Measurements from ENCODE around the gene CCDC9B.

DNA sequence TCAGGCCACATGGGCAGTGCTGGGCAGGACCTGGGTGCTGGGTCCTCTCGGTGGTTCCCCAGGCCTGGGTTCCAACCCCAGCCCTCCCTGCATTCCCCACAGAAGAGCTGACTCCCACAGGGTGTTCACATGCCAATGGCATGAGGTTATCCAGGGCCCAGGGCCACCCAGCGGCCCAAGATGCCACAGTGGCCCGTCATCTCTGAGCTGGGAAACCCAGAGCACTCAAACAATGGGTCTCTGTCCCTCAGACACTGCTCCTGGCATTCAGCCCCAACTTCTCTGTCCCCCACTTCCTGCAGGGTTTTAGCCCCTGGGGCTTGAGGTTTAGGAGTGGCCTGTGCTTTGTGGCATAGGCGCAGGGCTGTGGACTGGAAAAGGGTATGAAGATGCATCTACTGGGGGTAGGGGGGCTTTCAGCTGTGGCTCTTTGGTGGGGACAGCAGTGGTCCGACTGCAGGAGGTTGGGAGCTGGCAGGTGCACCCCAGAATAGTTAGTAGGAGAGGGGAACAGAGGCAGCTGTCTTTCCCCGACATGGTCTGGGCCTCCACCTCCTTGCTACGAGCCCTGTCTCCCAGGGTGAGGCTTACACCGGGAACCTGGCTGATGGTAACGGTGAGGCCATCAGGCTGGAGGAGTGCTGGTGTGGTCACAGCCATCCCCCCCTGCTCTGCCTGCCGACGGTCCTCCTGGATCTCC is 1.7 kb downstream of the CCDC9B start:
- TF ChIP-seq, protein P1, sequence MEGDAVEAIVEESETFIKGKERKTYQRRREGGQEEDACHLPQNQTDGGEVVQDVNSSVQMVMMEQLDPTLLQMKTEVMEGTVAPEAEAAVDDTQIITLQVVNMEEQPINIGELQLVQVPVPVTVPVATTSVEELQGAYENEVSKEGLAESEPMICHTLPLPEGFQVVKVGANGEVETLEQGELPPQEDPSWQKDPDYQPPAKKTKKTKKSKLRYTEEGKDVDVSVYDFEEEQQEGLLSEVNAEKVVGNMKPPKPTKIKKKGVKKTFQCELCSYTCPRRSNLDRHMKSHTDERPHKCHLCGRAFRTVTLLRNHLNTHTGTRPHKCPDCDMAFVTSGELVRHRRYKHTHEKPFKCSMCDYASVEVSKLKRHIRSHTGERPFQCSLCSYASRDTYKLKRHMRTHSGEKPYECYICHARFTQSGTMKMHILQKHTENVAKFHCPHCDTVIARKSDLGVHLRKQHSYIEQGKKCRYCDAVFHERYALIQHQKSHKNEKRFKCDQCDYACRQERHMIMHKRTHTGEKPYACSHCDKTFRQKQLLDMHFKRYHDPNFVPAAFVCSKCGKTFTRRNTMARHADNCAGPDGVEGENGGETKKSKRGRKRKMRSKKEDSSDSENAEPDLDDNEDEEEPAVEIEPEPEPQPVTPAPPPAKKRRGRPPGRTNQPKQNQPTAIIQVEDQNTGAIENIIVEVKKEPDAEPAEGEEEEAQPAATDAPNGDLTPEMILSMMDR (IDR thresholded peaks at IDR 0.05; ENCODE audit: low read depth, low read length, poor library complexity, severe bottlenecking): no peak
- TF ChIP-seq EZH2phosphoT487 (IDR thresholded peaks at IDR 0.05; ENCODE audit: borderline replicate concordance, low read length): no peak
